Measurements from ENCODE around the gene CDC14B.
"Not testable (repeated sequence)": the region's sequence is repeated elsewhere in the genome, so short reads cannot be mapped to it uniquely, and the experiment has no call there.

The CDC14B gene

GRCh38 chr9:96551403-96551802, 68.2 kb downstream of the CDC14B start:
- Histone ChIP-seq H4K8ac (ENCODE audit: low read depth, low read length) (no peak overlapping the region), H3K18ac (ENCODE audit: low read length) (no peak overlapping the region), H3K4me3 (ENCODE audit: low read depth, low read length) (no peak overlapping the region), H2AK5ac (ENCODE audit: low read length) (no peak overlapping the region), H2BK5ac (ENCODE audit: low read depth, low read length, poor library complexity) (no peak overlapping the region), H3K27ac (ENCODE audit: low read depth, low read length) (peak overlapping the region; percentile 44), H4K91ac (ENCODE audit: low read depth, low read length) (peak overlapping the region; percentile 75), H3K9me3 (ENCODE audit: insufficient read depth, low read depth, low read length) (no peaks in the 10 kb centered on the region), H3K79me2 (ENCODE audit: control insufficient read depth, insufficient read depth, low read length, poor library complexity) (no peaks in the 10 kb centered on the region), H2BK120ac (ENCODE audit: insufficient read depth, low read length, poor library complexity) (no peak overlapping the region), H3K79me1 (ENCODE audit: low read length) (peaks cover 3% of the 10 kb centered on the region), H3K36me3 (ENCODE audit: control insufficient read depth in 1 of 2, insufficient read depth in 2 of 2, low read length in 2 of 2) (peaks cover 2% of the 10 kb centered on the region in 2 experiments), H3K27me3 (ENCODE audit: insufficient read depth, low read length) (no peaks in the 10 kb centered on the region), H3K14ac (ENCODE audit: low read length) (no peak overlapping the region), H3K9ac (ENCODE audit: low read length) (no peak overlapping the region), H3K4me1 (ENCODE audit: control insufficient read depth in 1 of 2, insufficient read depth in 2 of 2, low read length in 2 of 2) (peaks cover 0 to 4% of the 10 kb centered on the region in 2 experiments), H4K12ac (ENCODE audit: low read depth, low read length) (no peak overlapping the region), H3K4me2 (ENCODE audit: low read length) (no peak overlapping the region), H2BK12ac (ENCODE audit: low read length) (peak overlapping the region; percentile 36), H2AFZ (ENCODE audit: insufficient read depth, low read length, poor library complexity) (no peak overlapping the region), H3K4ac (ENCODE audit: low read depth, low read length) (no peak overlapping the region), H3K23ac (ENCODE audit: low read length) (peak overlapping the region; percentile 49)
- DNase-seq = no peak
- WGBS (ENCODE audit: extremely low coverage, insufficient coverage, insufficient read length) = no CpG with 5 or more reads among the region's 6 CpGs

DNA sequence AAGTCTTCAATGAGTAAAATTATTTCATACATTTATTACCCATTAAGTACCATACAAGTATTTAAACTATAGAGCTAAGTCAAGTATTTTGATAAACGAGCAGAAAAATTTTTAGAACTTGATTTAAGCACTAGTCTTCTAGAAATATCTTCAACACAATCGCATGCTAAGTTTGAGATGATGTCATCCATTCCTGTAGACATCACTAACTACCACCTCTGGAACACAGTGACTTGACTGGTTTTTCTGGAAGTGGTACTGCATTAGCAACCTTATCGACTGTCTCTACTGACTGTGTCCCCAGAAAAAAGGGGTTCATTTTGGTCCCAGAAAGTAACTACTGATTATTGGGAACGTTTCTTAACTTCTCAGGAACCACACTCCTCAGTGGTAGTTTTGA, 69.0 kb downstream of the CDC14B start:
- Histone ChIP-seq H3K4me1 (ENCODE audit: control insufficient read depth in 1 of 2, insufficient read depth in 2 of 2, low read length in 2 of 2) (peaks cover 0 to 4% of the 10 kb centered on the region in 2 experiments), H3K4me3 (ENCODE audit: low read depth, low read length) (no peak overlapping the region), H3K4me2 (ENCODE audit: low read length) (no peak overlapping the region), H3K14ac (ENCODE audit: low read length) (no peak overlapping the region), H4K12ac (ENCODE audit: low read depth, low read length) (no peak overlapping the region), H2AK5ac (ENCODE audit: low read length) (no peak overlapping the region), H3K9me3 (ENCODE audit: insufficient read depth, low read depth, low read length) (no peaks in the 10 kb centered on the region), H3K27me3 (ENCODE audit: insufficient read depth, low read length) (no peaks in the 10 kb centered on the region), H2AFZ (ENCODE audit: insufficient read depth, low read length, poor library complexity) (no peak overlapping the region), H3K9ac (ENCODE audit: low read length) (no peak overlapping the region), H3K79me2 (ENCODE audit: control insufficient read depth, insufficient read depth, low read length, poor library complexity) (no peaks in the 10 kb centered on the region), H3K23ac (ENCODE audit: low read length) (no peak overlapping the region), H3K18ac (ENCODE audit: low read length) (no peak overlapping the region), H3K36me3 (ENCODE audit: control insufficient read depth in 1 of 2, insufficient read depth in 2 of 2, low read length in 2 of 2) (peaks cover 2% of the 10 kb centered on the region in 2 experiments), H4K8ac (ENCODE audit: low read depth, low read length) (no peak overlapping the region), H3K4ac (ENCODE audit: low read depth, low read length) (no peak overlapping the region), H2BK5ac (ENCODE audit: low read depth, low read length, poor library complexity) (no peak overlapping the region), H3K79me1 (ENCODE audit: low read length) (peaks cover 3% of the 10 kb centered on the region), H2BK120ac (ENCODE audit: insufficient read depth, low read length, poor library complexity) (no peak overlapping the region), H4K91ac (ENCODE audit: low read depth, low read length) (no peak overlapping the region), H3K27ac (ENCODE audit: low read depth, low read length) (peak overlapping the region; percentile 44), H2BK12ac (ENCODE audit: low read length) (no peak overlapping the region)
- WGBS (ENCODE audit: extremely low coverage, insufficient coverage, insufficient read length) = no CpG with 5 or more reads among the region's 4 CpGs
- peak in 1 of 2 donors; percentile 68 for DNase-seq

- H3K9me3 ChIP-seq (ENCODE audit: insufficient read depth, low read depth, low read length); H2AFZ ChIP-seq (ENCODE audit: insufficient read depth, low read length, poor library complexity); H3K79me2 ChIP-seq (ENCODE audit: control insufficient read depth, insufficient read depth, low read length, poor library complexity); H3K18ac ChIP-seq (ENCODE audit: low read length); H3K79me1 ChIP-seq (ENCODE audit: low read length); H3K27me3 ChIP-seq (ENCODE audit: insufficient read depth, low read length); H3K4me1 ChIP-seq (ENCODE audit: control insufficient read depth in 1 of 2, insufficient read depth in 2 of 2, low read length in 2 of 2); H3K4ac ChIP-seq (ENCODE audit: low read depth, low read length); H3K14ac ChIP-seq (ENCODE audit: low read length); H2BK120ac ChIP-seq (ENCODE audit: insufficient read depth, low read length, poor library complexity); H2AK5ac ChIP-seq (ENCODE audit: low read length); H4K91ac ChIP-seq (ENCODE audit: low read depth, low read length); H4K8ac ChIP-seq (ENCODE audit: low read depth, low read length); H4K12ac ChIP-seq (ENCODE audit: low read depth, low read length); H3K27ac ChIP-seq (ENCODE audit: low read depth, low read length); H3K36me3 ChIP-seq (ENCODE audit: control insufficient read depth in 1 of 2, insufficient read depth in 2 of 2, low read length in 2 of 2); H2BK12ac ChIP-seq (ENCODE audit: low read length); H3K4me2 ChIP-seq (ENCODE audit: low read length); H3K4me3 ChIP-seq (ENCODE audit: low read depth, low read length); H3K23ac ChIP-seq (ENCODE audit: low read length); H3K9ac ChIP-seq (ENCODE audit: low read length); H2BK5ac ChIP-seq (ENCODE audit: low read depth, low read length, poor library complexity): not testable (repeated sequence)
- peak; percentile 7 to 58 for DNase-seq
- WGBS (ENCODE audit: extremely low coverage, insufficient coverage, insufficient read length) = no CpG with 5 or more reads among the region's 15 CpGs
Observed at GRCh38 chr9:96543131-96543530, 76.5 kb downstream of the CDC14B start.

DNA sequence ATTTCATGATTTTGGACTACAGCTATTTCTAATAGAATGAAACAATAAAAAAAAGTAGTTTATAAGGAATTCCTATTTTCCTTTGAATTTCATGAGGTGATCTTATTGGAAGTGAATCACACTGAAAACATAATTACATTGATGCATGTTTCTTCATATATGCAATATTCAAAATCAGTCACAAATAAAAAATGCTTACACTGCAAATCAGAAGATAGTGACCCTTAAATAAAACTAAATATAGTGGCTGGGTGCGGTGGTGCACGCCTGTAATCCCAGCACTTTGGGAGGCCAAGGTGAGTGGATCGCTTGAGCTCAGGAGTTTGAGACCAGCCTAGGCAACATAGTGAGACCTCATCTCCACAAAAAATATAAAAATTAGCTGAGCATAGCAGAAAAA, 79.5 kb downstream of the CDC14B start:
- Histone ChIP-seq H3K14ac (ENCODE audit: low read length) (no peak overlapping the region), H3K18ac (ENCODE audit: low read length) (no peak overlapping the region), H2BK12ac (ENCODE audit: low read length) (no peak overlapping the region), H2BK120ac (ENCODE audit: insufficient read depth, low read length, poor library complexity) (no peak overlapping the region), H3K27me3 (ENCODE audit: insufficient read depth, low read length) (no peaks in the 10 kb centered on the region), H3K4ac (ENCODE audit: low read depth, low read length) (no peak overlapping the region), H3K9ac (ENCODE audit: low read length) (no peak overlapping the region), H3K79me2 (ENCODE audit: control insufficient read depth, insufficient read depth, low read length, poor library complexity) (no peaks in the 10 kb centered on the region), H3K36me3 (ENCODE audit: control insufficient read depth in 1 of 2, insufficient read depth in 2 of 2, low read length in 2 of 2) (peaks cover 1 to 3% of the 10 kb centered on the region in 2 experiments), H3K27ac (ENCODE audit: low read depth, low read length) (no peak overlapping the region), H3K4me1 (ENCODE audit: control insufficient read depth in 1 of 2, insufficient read depth in 2 of 2, low read length in 2 of 2) (no peaks in the 10 kb centered on the region), H2AFZ (ENCODE audit: insufficient read depth, low read length, poor library complexity) (no peak overlapping the region), H4K91ac (ENCODE audit: low read depth, low read length) (no peak overlapping the region), H2AK5ac (ENCODE audit: low read length) (no peak overlapping the region), H3K4me2 (ENCODE audit: low read length) (no peak overlapping the region), H3K4me3 (ENCODE audit: low read depth, low read length) (no peak overlapping the region), H3K23ac (ENCODE audit: low read length) (no peak overlapping the region), H3K79me1 (ENCODE audit: low read length) (no peaks in the 10 kb centered on the region), H4K12ac (ENCODE audit: low read depth, low read length) (no peak overlapping the region), H2BK5ac (ENCODE audit: low read depth, low read length, poor library complexity) (no peak overlapping the region), H3K9me3 (ENCODE audit: insufficient read depth, low read depth, low read length) (no peaks in the 10 kb centered on the region), H4K8ac (ENCODE audit: low read depth, low read length) (no peak overlapping the region)
- WGBS (ENCODE audit: extremely low coverage, insufficient coverage, insufficient read length) = no CpG with 5 or more reads among the region's 3 CpGs
- no peak for DNase-seq
